HEK293 (cell line): ENCODE data around the gene PZP.
"Not testable (repeated sequence)": the region's sequence is repeated elsewhere in the genome, so short reads cannot be mapped to it uniquely, and the experiment has no call there.

ENCODE experiments used
- CTCF ChIA-PET: fragments of 350-600 bp; formaldehyde crosslinking; extraction: SDS; loops from one replicate; lab custom pipeline; 2021; ENCODE audit warnings: antibody characterized with exemption; lab: Yijun Ruan, JAX
- POLR2A ChIA-PET: fragments of 300-600 bp; formaldehyde crosslinking; extraction: SDS; loops from one replicate; lab custom pipeline; 2020; ENCODE audit warnings: antibody characterized with exemption, inconsistent platforms; lab: Yijun Ruan, JAX
- H3K27ac ChIP-seq: fragments of 200-500 bp; sonication (Bioruptor generic); 2 replicates; pipeline ENCODE4 v1.5.1; 2014; ENCODE audit warnings: low read depth, low read length, control low read depth, inconsistent platforms; ENCODE audit errors: extremely low read depth
- H3K36me3 ChIP-seq, 2 experiments: fragments of 200-500 bp in 1 of 2; sonication (Bioruptor generic) in 1 of 2; 1 replicate in 1 of 2; 2 replicates in 1 of 2; pipeline ENCODE4 v1.5.1; 2014 to 2017; ENCODE audit warnings: inconsistent platforms in 2 of 2, low read length in 2 of 2; ENCODE audit not compliant: control insufficient read depth in 2 of 2, insufficient read depth in 1 of 2
- H3K4me1 ChIP-seq: fragments of 200-500 bp; sonication (Bioruptor generic); 2 replicates; pipeline ENCODE4 v1.5.1; 2014; ENCODE audit warnings: mild to moderate bottlenecking, low read length, inconsistent platforms; ENCODE audit not compliant: control insufficient read depth, insufficient read depth
- H3K4me3 ChIP-seq: 2 replicates; pipeline ENCODE4 v1.5.1; 2011; ENCODE audit warnings: low read depth, mild to moderate bottlenecking, control low read depth, low read length, moderate library complexity
- H3K9me3 ChIP-seq: fragments of 200-500 bp; sonication (Bioruptor generic); 2 replicates; pipeline ENCODE4 v1.5.1; 2014; ENCODE audit warnings: low read depth, low read length, inconsistent platforms; ENCODE audit not compliant: control insufficient read depth, insufficient read depth
- KLF1 ChIP-seq: fragments of 450-650 bp; formaldehyde crosslinking; IDR thresholded peaks from 2 replicates; pipeline ENCODE4 v1.5.1; 2016; ENCODE audit warnings: missing biosample characterization, missing genetic modification characterization
- OSR2 ChIP-seq: fragments of 450-650 bp; formaldehyde crosslinking; IDR thresholded peaks from 2 replicates; pipeline ENCODE4 v1.5.1; 2016; ENCODE audit warnings: missing biosample characterization, missing genetic modification characterization
- PRDM10 ChIP-seq: fragments of 450-650 bp; formaldehyde crosslinking; IDR thresholded peaks from 2 replicates; pipeline ENCODE4 v1.5.1; 2016; ENCODE audit warnings: missing biosample characterization, missing genetic modification characterization
- SP7 ChIP-seq: fragments of 450-650 bp; formaldehyde crosslinking; IDR thresholded peaks from 2 replicates; pipeline ENCODE4 v1.5.1; 2016; ENCODE audit warnings: missing biosample characterization, missing genetic modification characterization
- TRIM28 ChIP-seq: IDR thresholded peaks from 2 replicates; pipeline ENCODE4 v1.6.1; 2011; ENCODE audit warnings: low read length, control low read depth, borderline replicate concordance
- ZEB2 ChIP-seq: fragments of 450-650 bp; formaldehyde crosslinking; IDR thresholded peaks from 2 replicates; pipeline ENCODE4 v1.5.1; 2016; ENCODE audit warnings: missing biosample characterization, missing genetic modification characterization
- ZNF146 ChIP-seq: fragments of 450-650 bp; formaldehyde crosslinking; IDR thresholded peaks from 2 replicates; pipeline ENCODE4 v1.5.1; 2016; ENCODE audit warnings: missing biosample characterization, missing genetic modification characterization
- ZNF169 ChIP-seq: fragments of 450-650 bp; formaldehyde crosslinking; IDR thresholded peaks from 2 replicates; pipeline ENCODE4 v1.5.1; 2016; ENCODE audit warnings: missing biosample characterization, missing genetic modification characterization
- ZNF501 ChIP-seq: fragments of 450-650 bp; formaldehyde crosslinking; IDR thresholded peaks from 2 replicates; pipeline ENCODE4 v1.5.1; 2016; ENCODE audit warnings: missing biosample characterization, missing genetic modification characterization
- ZNF530 ChIP-seq: fragments of 450-650 bp; formaldehyde crosslinking; IDR thresholded peaks from 2 replicates; pipeline ENCODE4 v1.5.1; 2016; ENCODE audit warnings: low read depth, missing biosample characterization, missing genetic modification characterization
- ZNF645 ChIP-seq: fragments of 450-650 bp; formaldehyde crosslinking; IDR thresholded peaks from 2 replicates; pipeline ENCODE4; 2016; ENCODE audit warnings: missing biosample characterization, missing genetic modification characterization
- ZNF660 ChIP-seq: fragments of 450-650 bp; IDR thresholded peaks from 2 replicates; pipeline ENCODE4 v1.5.1; 2018; ENCODE audit warnings: missing biosample characterization, mild to moderate bottlenecking, missing genetic modification characterization
- ZNF670 ChIP-seq: fragments of 450-650 bp; formaldehyde crosslinking; IDR thresholded peaks from 2 replicates; pipeline ENCODE4 v1.5.1; 2016; ENCODE audit warnings: missing biosample characterization, missing genetic modification characterization, low read depth
- ZNF76 ChIP-seq: fragments of 450-650 bp; formaldehyde crosslinking; IDR thresholded peaks from 2 replicates; pipeline ENCODE4; 2016; ENCODE audit warnings: low read depth, missing biosample characterization, missing genetic modification characterization, borderline replicate concordance

PZP gene

GRCh38 chr12:9255837-9256236 lies 47.6 kb upstream of the PZP start:
- 0 out of 2 replicates have a peak, but pooled peaks have one; percentile 7 for TF ChIP-seq SP7 (tag by site-specific recombination)
- TF ChIP-seq OSR2 (tag by site-specific recombination), result peak; percentile 38; the same call in 1 of the 2 replicates
- no peak for TF ChIP-seq ZEB2 (tag by site-specific recombination)
- Histone ChIP-seq H3K4me1 (peaks cover 10% of the 10 kb centered on the region), H3K36me3 (no peaks in the 10 kb centered on the region), H3K27ac (no peak overlapping the region), H3K4me3 (no peak overlapping the region), H3K9me3 (no peaks in the 10 kb centered on the region)
- ChIA-PET CTCF (no interaction called here), POLR2A (no interaction called here)

GRCh38 chr12:9253464-9253863 lies 45.3 kb upstream of the PZP start:
- Histone ChIP-seq H3K36me3 (no peaks in the 10 kb centered on the region), H3K4me1 (peaks cover 10% of the 10 kb centered on the region), H3K27ac (no peak overlapping the region), H3K9me3 (no peaks in the 10 kb centered on the region), H3K4me3 (no peak overlapping the region)
- no peak for TF ChIP-seq ZNF660
- 0 out of 2 replicates have a peak, but pooled peaks have one; percentile 20 for TF ChIP-seq PRDM10 (tag by site-specific recombination)
- CTCF ChIA-PET, result no interaction called here
- POLR2A ChIA-PET, result no interaction called here

- H3K4me1 ChIP-seq, POLR2A ChIA-PET, CTCF ChIA-PET, H3K27ac ChIP-seq, H3K36me3 ChIP-seq, H3K4me3 ChIP-seq, H3K9me3 ChIP-seq: not testable (repeated sequence)
- TF ChIP-seq ZNF146 (tag by site-specific recombination), result peak; percentile 79
Measured at GRCh38 chr12:9252791-9253190, 44.6 kb upstream of the PZP start.

- TF ChIP-seq ZNF76 (tag by site-specific recombination), result no peak
- TF ChIP-seq ZNF670, result no peak
- H3K36me3 ChIP-seq, result no peaks in the 10 kb centered on the region
- no peaks in the 10 kb centered on the region for H3K9me3 ChIP-seq
- no peak overlapping the region for H3K4me3 ChIP-seq
- H3K4me1 ChIP-seq, result peaks cover 10% of the 10 kb centered on the region
- ChIA-PET POLR2A (no interaction called here), CTCF (no interaction called here)
- no peak overlapping the region for H3K27ac ChIP-seq
Measured at GRCh38 chr12:9252256-9252655, 44.1 kb upstream of the PZP start.

GRCh38 chr12:9248435-9248834 lies 40.2 kb upstream of the PZP start:
- no peak overlapping the region for H3K4me3 ChIP-seq
- CTCF ChIA-PET, result no interaction called here
- H3K4me1 ChIP-seq, result no peaks in the 10 kb centered on the region
- no peak overlapping the region for H3K27ac ChIP-seq
- TF ChIP-seq ZNF501 (no peak), ZNF645 (tag by site-specific recombination) (no peak), TRIM28 (no peak), KLF1 (tag by site-specific recombination) (no peak), ZNF530 (tag by site-specific recombination) (no peak), ZNF169 (tag by site-specific recombination) (no peak)
- POLR2A ChIA-PET, result no interaction called here
- no peaks in the 10 kb centered on the region for H3K9me3 ChIP-seq
- no peaks in the 10 kb centered on the region for H3K36me3 ChIP-seq
